SKM-1 treated with dmso at 0.1 percent for 144 hours (cell line): ENCODE measurements around the gene PLCL2.

Experiments used
- DNase-seq: peaks from one replicate; lab custom pipeline; 2025; ENCODE audit not compliant: unreplicated experiment; lab: John Stamatoyannopoulos, UW

PLCL2 gene

GRCh38 chr3:17003457-17003856 is 118.7 kb downstream of the PLCL2 start:
- DNase-seq = no peak

GRCh38 chr3:17006132-17006852 is 121.5 kb downstream of the PLCL2 start:
- no peak for DNase-seq

GRCh38 chr3:17007284-17007683 is 122.5 kb downstream of the PLCL2 start:
- DNase-seq = no peak

GRCh38 chr3:17009826-17010225 is 125.1 kb downstream of the PLCL2 start:
- DNase-seq = no peak

GRCh38 chr3:17011728-17012338 is 127.1 kb downstream of the PLCL2 start:
- DNase-seq = no peak

- DNase-seq = no peak
Observed at GRCh38 chr3:17013050-17013449, 128.3 kb downstream of the PLCL2 start.

- DNase-seq = no peak
Observed at GRCh38 chr3:17013571-17013970, 128.8 kb downstream of the PLCL2 start.

- no peak for DNase-seq
Observed at GRCh38 chr3:17014284-17014683, 129.5 kb downstream of the PLCL2 start.

- DNase-seq = no peak
Observed at GRCh38 chr3:17014709-17015108, 130.0 kb downstream of the PLCL2 start.

GRCh38 chr3:17021614-17022013 is 136.9 kb downstream of the PLCL2 start:
- DNase-seq = no peak

GRCh38 chr3:17023006-17023664 is 138.4 kb downstream of the PLCL2 start:
- DNase-seq = no peak

- no peak for DNase-seq
Observed at GRCh38 chr3:17025594-17026139, 140.9 kb downstream of the PLCL2 start.

GRCh38 chr3:17027318-17027717 is 142.6 kb downstream of the PLCL2 start:
- DNase-seq = no peak

GRCh38 chr3:17028363-17028762 is 143.6 kb downstream of the PLCL2 start:
- no peak for DNase-seq

- no peak for DNase-seq
Observed at GRCh38 chr3:17030438-17030837, 145.7 kb downstream of the PLCL2 start.

GRCh38 chr3:17030956-17031652 is 146.3 kb downstream of the PLCL2 start:
- no peak for DNase-seq

GRCh38 chr3:17032407-17033034 is 147.8 kb downstream of the PLCL2 start:
- DNase-seq = peak; percentile 16

GRCh38 chr3:17033516-17034168 is 148.9 kb downstream of the PLCL2 start:
- DNase-seq = peak; percentile 22

GRCh38 chr3:17035033-17035432 is 150.3 kb downstream of the PLCL2 start:
- DNase-seq = peak; percentile 15

GRCh38 chr3:17035966-17036365 is 151.2 kb downstream of the PLCL2 start:
- DNase-seq = no peak
